Esophagus muscularis mucosa (tissue), 4 donors: Measurements from ENCODE around the gene RIN3.

Source experiments
- CTCF ChIP-seq, 3 experiments: fragments of 200-600 bp in 2 of 3; fragments of 450-650 bp in 1 of 3; sonication (generic) in 2 of 3; IDR thresholded peaks; one replicate each; pipeline ENCODE4 v1.5.1; 2017 to 2019; ENCODE audit warnings: antibody characterized with exemption in 3 of 3, mild to moderate bottlenecking in 2 of 3, moderate library complexity in 1 of 3
- EP300 ChIP-seq: sonication (generic); formaldehyde crosslinking; IDR thresholded peaks from one replicate; pipeline ENCODE4 v1.6.1; 2017; ENCODE audit warnings: antibody characterized with exemption
- POLR2AphosphoS5 ChIP-seq, 2 donors: sonication (generic); formaldehyde crosslinking; IDR thresholded peaks; one replicate each; pipeline ENCODE4 v1.6.1; 2017; ENCODE audit warnings: antibody characterized with exemption in 2 of 2

- TF ChIP-seq POLR2AphosphoS5 (IDR thresholded peaks at IDR 0.05) (no peak), CTCF (IDR thresholded peaks at IDR 0.05) (no peak), EP300 (no peak)
These were observed 94.3 kb downstream of the RIN3 start for GRCh38 chr14:92607702-92608429.
